WTC11 (cell line): Measurements from ENCODE around the gene KCTD1. TPM values are rescaled to one million over a fixed set of nuclear protein-coding genes. Genes with fewer than 3 reads are reported as not detected.

Experiments used
- ATAC-seq: fragments of 200-7000 bp; cut with Tn5 transposase; 2 replicates; pipeline ENCODE4 v1.10.0; 2021; ENCODE audit warnings: mild to moderate bottlenecking, moderate library complexity
- CTCF ChIA-PET: fragments of 300-600 bp; sonication (Branson Sonifier 250); formaldehyde crosslinking; loops from one replicate; lab custom pipeline; 2021; ENCODE audit warnings: antibody characterized with exemption; lab: Charles Lee
- POLR2A ChIA-PET: fragments of 350-600 bp; sonication (Branson Sonifier 250); formaldehyde crosslinking; loops from one replicate; lab custom pipeline; 2021; ENCODE audit warnings: antibody characterized with exemption; lab: Charles Lee
- DNase-seq: peaks from one replicate; pipeline ENCODE4 v3.0.0; 2021; ENCODE audit warnings: low spot score
- H3K27ac Mint-ChIP-seq: 2 replicates; pipeline ENCODE4 v1.8.0; 2021; ENCODE audit warnings: mixed read lengths
- H3K27me3 Mint-ChIP-seq: 2 replicates; pipeline ENCODE4 v1.8.0; 2021; ENCODE audit warnings: low read depth, mild to moderate bottlenecking, moderate library complexity, mixed read lengths
- H3K36me3 Mint-ChIP-seq: 2 replicates; pipeline ENCODE4 v1.8.0; 2021; ENCODE audit warnings: mixed read lengths
- H3K4me1 Mint-ChIP-seq: 2 replicates; pipeline ENCODE4 v1.8.0; 2022; ENCODE audit warnings: mixed read lengths
- H3K4me3 Mint-ChIP-seq: 2 replicates; pipeline ENCODE4 v1.8.0; 2021; ENCODE audit warnings: mild to moderate bottlenecking, moderate library complexity, mixed read lengths
- H3K9me3 Mint-ChIP-seq: 2 replicates; pipeline ENCODE4 v1.8.0; 2021; ENCODE audit warnings: mixed read lengths
- CDX4 ChIP-seq: fragments of 250-450 bp; sonication (Bioruptor Pico); IDR thresholded peaks from 2 replicates; pipeline ENCODE4 v1.9.0; 2021; ENCODE audit warnings: moderate library complexity, mild to moderate bottlenecking, inconsistent platforms, borderline replicate concordance
- GTF2I ChIP-seq: fragments of 250-450 bp; sonication (Bioruptor Pico); conservative IDR thresholded peaks from 2 replicates; pipeline ENCODE4 v1.4.0; 2021; ENCODE audit warnings: mild to moderate bottlenecking
- HMGA2 ChIP-seq: fragments of 250-450 bp; sonication (Bioruptor Pico); IDR thresholded peaks from 2 replicates; pipeline ENCODE4 v1.4.0; 2021; ENCODE audit warnings: mild to moderate bottlenecking, moderate library complexity
- NFYB ChIP-seq: sonication (generic); formaldehyde crosslinking; conservative IDR thresholded peaks from 2 replicates; pipeline ENCODE4 v1.8.0; 2022; ENCODE audit warnings: low read depth, missing genetic modification reagents
- total RNA-seq: library from RNA; stranded (reverse); gene quantifications from 3 replicates; pipeline ENCODE4 v1.2.3, GENCODE V29; 2021
- TF ChIP-seq, protein P1 (sequence below): sonication (generic); formaldehyde crosslinking; IDR thresholded peaks from 2 replicates; pipeline ENCODE4 v1.8.1; 2022; ENCODE audit warnings: mild to moderate bottlenecking, missing genetic modification reagents, moderate library complexity, borderline replicate concordance
- TF ChIP-seq, protein P2 (sequence below): sonication (generic); formaldehyde crosslinking; IDR thresholded peaks from 2 replicates; pipeline ENCODE4 v1.8.1; 2023; ENCODE audit warnings: mild to moderate bottlenecking, missing genetic modification reagents
- TF ChIP-seq, protein P3 (sequence below): sonication (generic); formaldehyde crosslinking; IDR thresholded peaks from 2 replicates; pipeline ENCODE4 v1.8.0; 2023; ENCODE audit warnings: missing genetic modification reagents, mild to moderate bottlenecking, borderline replicate concordance
- TF ChIP-seq, protein P4 (sequence below): sonication (generic); formaldehyde crosslinking; IDR thresholded peaks from 2 replicates; pipeline ENCODE4 v1.8.1; 2023; ENCODE audit warnings: mild to moderate bottlenecking, missing genetic modification reagents, moderate library complexity
- TF ChIP-seq, protein P5 (sequence below): fragments of 250-450 bp; sonication (Bioruptor Pico); IDR thresholded peaks from 2 replicates; pipeline ENCODE4 v1.9.0; 2021; ENCODE audit warnings: mild to moderate bottlenecking, borderline replicate concordance
- TF ChIP-seq, protein P6 (sequence below): sonication (generic); formaldehyde crosslinking; IDR thresholded peaks from 2 replicates; pipeline ENCODE4 v1.8.0; 2022; ENCODE audit warnings: mild to moderate bottlenecking, missing genetic modification reagents

KCTD1 gene
- total RNA-seq, 1 experiment from 2014 or later, result 23.3 TPM

DNA sequence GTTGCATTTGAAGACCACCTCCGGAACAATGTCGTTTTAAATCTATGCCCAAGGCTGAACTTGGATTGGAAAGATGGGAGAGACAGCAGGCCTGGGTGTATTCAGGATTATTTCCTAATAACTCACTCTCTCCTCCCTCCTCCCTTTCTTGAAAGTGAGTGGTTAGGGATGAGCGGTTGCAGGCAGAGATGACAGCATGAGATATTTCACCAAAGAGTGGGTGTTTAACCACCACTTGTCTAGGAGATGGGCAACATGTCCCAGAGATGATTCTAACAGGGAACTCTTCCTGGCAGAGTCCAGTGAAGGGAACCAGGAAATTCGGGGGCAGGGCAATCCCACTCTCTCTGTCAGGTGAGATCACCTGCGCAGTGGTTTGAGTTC is 123.2 kb downstream of the KCTD1 start:
- Mint-ChIP-seq H3K36me3 (no peaks in the 10 kb centered on the region), H3K27me3 (no peaks in the 10 kb centered on the region), H3K9me3 (no peaks in the 10 kb centered on the region), H3K27ac (no peak overlapping the region), H3K4me1 (peaks cover 19% of the 10 kb centered on the region), H3K4me3 (no peak overlapping the region)
- ATAC-seq (no peak), DNase-seq (no peak)
- ChIA-PET POLR2A (no interaction called here), CTCF (interaction anchor here (1.2 kb wide), 1 partner anchor 44 kb away, joined by 3 read pairs; no protein-coding TSS in a partner anchor)
- no peak for TF ChIP-seq NFYB (CRISPR knock-in tag)
- TF ChIP-seq HMGA2 (CRISPR knock-in tag), result no peak
- TF ChIP-seq, protein P1, sequence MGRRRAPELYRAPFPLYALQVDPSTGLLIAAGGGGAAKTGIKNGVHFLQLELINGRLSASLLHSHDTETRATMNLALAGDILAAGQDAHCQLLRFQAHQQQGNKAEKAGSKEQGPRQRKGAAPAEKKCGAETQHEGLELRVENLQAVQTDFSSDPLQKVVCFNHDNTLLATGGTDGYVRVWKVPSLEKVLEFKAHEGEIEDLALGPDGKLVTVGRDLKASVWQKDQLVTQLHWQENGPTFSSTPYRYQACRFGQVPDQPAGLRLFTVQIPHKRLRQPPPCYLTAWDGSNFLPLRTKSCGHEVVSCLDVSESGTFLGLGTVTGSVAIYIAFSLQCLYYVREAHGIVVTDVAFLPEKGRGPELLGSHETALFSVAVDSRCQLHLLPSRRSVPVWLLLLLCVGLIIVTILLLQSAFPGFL (CRISPR knock-in tag), result no peak
- TF ChIP-seq, protein P2, sequence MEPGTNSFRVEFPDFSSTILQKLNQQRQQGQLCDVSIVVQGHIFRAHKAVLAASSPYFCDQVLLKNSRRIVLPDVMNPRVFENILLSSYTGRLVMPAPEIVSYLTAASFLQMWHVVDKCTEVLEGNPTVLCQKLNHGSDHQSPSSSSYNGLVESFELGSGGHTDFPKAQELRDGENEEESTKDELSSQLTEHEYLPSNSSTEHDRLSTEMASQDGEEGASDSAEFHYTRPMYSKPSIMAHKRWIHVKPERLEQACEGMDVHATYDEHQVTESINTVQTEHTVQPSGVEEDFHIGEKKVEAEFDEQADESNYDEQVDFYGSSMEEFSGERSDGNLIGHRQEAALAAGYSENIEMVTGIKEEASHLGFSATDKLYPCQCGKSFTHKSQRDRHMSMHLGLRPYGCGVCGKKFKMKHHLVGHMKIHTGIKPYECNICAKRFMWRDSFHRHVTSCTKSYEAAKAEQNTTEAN (CRISPR knock-in tag), result no peak
- no peak for TF ChIP-seq CDX4 (CRISPR knock-in tag)
- TF ChIP-seq, protein P3, sequence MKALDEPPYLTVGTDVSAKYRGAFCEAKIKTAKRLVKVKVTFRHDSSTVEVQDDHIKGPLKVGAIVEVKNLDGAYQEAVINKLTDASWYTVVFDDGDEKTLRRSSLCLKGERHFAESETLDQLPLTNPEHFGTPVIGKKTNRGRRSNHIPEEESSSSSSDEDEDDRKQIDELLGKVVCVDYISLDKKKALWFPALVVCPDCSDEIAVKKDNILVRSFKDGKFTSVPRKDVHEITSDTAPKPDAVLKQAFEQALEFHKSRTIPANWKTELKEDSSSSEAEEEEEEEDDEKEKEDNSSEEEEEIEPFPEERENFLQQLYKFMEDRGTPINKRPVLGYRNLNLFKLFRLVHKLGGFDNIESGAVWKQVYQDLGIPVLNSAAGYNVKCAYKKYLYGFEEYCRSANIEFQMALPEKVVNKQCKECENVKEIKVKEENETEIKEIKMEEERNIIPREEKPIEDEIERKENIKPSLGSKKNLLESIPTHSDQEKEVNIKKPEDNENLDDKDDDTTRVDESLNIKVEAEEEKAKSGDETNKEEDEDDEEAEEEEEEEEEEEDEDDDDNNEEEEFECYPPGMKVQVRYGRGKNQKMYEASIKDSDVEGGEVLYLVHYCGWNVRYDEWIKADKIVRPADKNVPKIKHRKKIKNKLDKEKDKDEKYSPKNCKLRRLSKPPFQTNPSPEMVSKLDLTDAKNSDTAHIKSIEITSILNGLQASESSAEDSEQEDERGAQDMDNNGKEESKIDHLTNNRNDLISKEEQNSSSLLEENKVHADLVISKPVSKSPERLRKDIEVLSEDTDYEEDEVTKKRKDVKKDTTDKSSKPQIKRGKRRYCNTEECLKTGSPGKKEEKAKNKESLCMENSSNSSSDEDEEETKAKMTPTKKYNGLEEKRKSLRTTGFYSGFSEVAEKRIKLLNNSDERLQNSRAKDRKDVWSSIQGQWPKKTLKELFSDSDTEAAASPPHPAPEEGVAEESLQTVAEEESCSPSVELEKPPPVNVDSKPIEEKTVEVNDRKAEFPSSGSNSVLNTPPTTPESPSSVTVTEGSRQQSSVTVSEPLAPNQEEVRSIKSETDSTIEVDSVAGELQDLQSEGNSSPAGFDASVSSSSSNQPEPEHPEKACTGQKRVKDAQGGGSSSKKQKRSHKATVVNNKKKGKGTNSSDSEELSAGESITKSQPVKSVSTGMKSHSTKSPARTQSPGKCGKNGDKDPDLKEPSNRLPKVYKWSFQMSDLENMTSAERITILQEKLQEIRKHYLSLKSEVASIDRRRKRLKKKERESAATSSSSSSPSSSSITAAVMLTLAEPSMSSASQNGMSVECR, result no peak
- TF ChIP-seq, protein P4, sequence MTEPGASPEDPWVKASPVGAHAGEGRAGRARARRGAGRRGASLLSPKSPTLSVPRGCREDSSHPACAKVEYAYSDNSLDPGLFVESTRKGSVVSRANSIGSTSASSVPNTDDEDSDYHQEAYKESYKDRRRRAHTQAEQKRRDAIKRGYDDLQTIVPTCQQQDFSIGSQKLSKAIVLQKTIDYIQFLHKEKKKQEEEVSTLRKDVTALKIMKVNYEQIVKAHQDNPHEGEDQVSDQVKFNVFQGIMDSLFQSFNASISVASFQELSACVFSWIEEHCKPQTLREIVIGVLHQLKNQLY, result no peak
- TF ChIP-seq, protein P5, sequence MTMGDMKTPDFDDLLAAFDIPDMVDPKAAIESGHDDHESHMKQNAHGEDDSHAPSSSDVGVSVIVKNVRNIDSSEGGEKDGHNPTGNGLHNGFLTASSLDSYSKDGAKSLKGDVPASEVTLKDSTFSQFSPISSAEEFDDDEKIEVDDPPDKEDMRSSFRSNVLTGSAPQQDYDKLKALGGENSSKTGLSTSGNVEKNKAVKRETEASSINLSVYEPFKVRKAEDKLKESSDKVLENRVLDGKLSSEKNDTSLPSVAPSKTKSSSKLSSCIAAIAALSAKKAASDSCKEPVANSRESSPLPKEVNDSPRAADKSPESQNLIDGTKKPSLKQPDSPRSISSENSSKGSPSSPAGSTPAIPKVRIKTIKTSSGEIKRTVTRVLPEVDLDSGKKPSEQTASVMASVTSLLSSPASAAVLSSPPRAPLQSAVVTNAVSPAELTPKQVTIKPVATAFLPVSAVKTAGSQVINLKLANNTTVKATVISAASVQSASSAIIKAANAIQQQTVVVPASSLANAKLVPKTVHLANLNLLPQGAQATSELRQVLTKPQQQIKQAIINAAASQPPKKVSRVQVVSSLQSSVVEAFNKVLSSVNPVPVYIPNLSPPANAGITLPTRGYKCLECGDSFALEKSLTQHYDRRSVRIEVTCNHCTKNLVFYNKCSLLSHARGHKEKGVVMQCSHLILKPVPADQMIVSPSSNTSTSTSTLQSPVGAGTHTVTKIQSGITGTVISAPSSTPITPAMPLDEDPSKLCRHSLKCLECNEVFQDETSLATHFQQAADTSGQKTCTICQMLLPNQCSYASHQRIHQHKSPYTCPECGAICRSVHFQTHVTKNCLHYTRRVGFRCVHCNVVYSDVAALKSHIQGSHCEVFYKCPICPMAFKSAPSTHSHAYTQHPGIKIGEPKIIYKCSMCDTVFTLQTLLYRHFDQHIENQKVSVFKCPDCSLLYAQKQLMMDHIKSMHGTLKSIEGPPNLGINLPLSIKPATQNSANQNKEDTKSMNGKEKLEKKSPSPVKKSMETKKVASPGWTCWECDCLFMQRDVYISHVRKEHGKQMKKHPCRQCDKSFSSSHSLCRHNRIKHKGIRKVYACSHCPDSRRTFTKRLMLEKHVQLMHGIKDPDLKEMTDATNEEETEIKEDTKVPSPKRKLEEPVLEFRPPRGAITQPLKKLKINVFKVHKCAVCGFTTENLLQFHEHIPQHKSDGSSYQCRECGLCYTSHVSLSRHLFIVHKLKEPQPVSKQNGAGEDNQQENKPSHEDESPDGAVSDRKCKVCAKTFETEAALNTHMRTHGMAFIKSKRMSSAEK (CRISPR knock-in tag), result no peak
- TF ChIP-seq, protein P6, sequence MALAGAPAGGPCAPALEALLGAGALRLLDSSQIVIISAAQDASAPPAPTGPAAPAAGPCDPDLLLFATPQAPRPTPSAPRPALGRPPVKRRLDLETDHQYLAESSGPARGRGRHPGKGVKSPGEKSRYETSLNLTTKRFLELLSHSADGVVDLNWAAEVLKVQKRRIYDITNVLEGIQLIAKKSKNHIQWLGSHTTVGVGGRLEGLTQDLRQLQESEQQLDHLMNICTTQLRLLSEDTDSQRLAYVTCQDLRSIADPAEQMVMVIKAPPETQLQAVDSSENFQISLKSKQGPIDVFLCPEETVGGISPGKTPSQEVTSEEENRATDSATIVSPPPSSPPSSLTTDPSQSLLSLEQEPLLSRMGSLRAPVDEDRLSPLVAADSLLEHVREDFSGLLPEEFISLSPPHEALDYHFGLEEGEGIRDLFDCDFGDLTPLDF, result no peak
- TF ChIP-seq GTF2I, result no peak
